ENCODE measurements around the gene SLC37A4.
A peak's percentile ranks its signal among the peaks of the same experiment; 100 is the strongest.
"Not testable (repeated sequence)": the region's sequence is repeated elsewhere in the genome, so short reads cannot be mapped to it uniquely, and the experiment has no call there.

SLC37A4 gene

DNA sequence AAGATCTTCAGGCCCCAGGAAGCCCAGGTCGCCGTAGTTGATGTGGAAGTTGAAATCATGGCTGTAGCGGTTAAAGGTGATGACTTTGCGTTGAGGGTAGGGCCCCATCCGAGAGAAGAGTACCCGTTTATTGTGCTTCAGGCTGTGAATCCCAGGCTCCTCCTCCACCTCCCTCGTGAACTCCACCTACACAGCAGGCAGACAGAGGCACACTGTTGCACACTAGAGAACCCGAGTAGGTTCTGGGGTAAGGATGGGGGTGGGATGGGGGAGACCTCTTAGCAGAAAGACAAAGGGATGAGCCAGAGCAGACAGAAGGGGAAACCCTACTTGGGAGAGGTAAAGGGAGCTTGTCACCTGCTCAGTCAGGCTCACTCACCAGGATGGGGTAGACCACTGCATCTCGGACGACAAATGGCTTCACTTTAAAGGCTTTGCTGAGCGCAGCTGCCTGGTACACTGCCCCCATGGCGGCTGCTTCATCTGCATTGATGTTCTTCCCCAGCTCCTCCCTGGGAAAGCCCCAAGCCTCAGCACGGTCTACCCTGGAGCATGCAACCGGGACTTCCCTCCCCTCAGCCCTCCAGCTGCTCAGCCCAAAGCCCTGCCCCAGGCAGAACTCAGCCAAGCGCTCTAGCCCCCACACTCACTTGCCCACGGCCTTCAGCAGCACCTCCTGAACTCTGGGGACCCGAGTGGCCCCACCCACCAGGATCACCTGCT, 20.9 kb upstream of the SLC37A4 start:
- Mint-ChIP-seq H3K9me3 (no peaks in the 10 kb centered on the region), H3K27me3 (no peaks in the 10 kb centered on the region), H3K27ac (no peak overlapping the region), H3K36me3 (ENCODE audit: low read depth) (peaks cover 79% of the 10 kb centered on the region), H3K4me1 (peaks cover 37% of the 10 kb centered on the region), H3K4me3 (peak overlapping the region; percentile 36)
- no peak for DNase-seq
- peak; percentile 55 for ATAC-seq

GRCh38 chr11:119049081-119049480, 18.4 kb upstream of the SLC37A4 start:
- Mint-ChIP-seq H3K27ac (no peak overlapping the region), H3K4me1 (peaks cover 22% of the 10 kb centered on the region), H3K27me3 (no peaks in the 10 kb centered on the region), H3K4me3 (no peak overlapping the region), H3K9me3 (no peaks in the 10 kb centered on the region), H3K36me3 (ENCODE audit: low read depth) (peaks cover 66% of the 10 kb centered on the region)
- ATAC-seq (no peak), DNase-seq (no peak)

DNA sequence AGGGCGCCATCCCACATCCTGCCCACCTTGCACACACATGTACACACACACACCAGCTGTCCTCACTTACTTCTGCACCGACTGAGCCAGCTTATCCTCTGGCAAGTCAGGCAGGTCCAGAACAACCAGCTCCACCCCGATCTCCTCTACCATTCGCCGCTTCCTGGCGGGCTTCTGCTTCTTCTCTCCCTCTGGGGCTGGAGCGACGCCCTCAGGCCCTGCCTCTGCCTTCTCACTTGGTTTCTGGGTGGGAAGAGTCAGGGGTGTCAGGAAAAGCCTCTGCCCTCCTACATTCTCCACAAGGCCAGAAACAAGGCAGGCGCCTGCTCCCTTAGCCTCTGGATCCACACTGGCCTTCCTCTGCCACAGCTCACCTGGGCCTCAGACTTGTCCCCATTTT, 18.0 kb upstream of the SLC37A4 start:
- peaks cover 22% of the 10 kb centered on the region for H3K4me1 Mint-ChIP-seq
- no peak for ATAC-seq
- H3K4me3 Mint-ChIP-seq = no peak overlapping the region
- H3K27ac Mint-ChIP-seq = no peak overlapping the region
- peaks cover 62% of the 10 kb centered on the region for H3K36me3 Mint-ChIP-seq (ENCODE audit: low read depth)
- no peak for DNase-seq
- H3K9me3 Mint-ChIP-seq = no peaks in the 10 kb centered on the region
- H3K27me3 Mint-ChIP-seq = no peaks in the 10 kb centered on the region

- Mint-ChIP-seq H3K4me3 (no peak overlapping the region), H3K9me3 (no peaks in the 10 kb centered on the region), H3K27me3 (no peaks in the 10 kb centered on the region), H3K36me3 (ENCODE audit: low read depth) (peaks cover 49% of the 10 kb centered on the region), H3K4me1 (peaks cover 15% of the 10 kb centered on the region), H3K27ac (no peak overlapping the region)
- no peak for DNase-seq
- no peak for ATAC-seq
Observed at GRCh38 chr11:119047205-119047604, 16.5 kb upstream of the SLC37A4 start.

- no peaks in the 10 kb centered on the region for H3K27me3 Mint-ChIP-seq
- H3K27ac Mint-ChIP-seq = no peak overlapping the region
- peaks cover 43% of the 10 kb centered on the region for H3K36me3 Mint-ChIP-seq (ENCODE audit: low read depth)
- peaks cover 14% of the 10 kb centered on the region for H3K4me1 Mint-ChIP-seq
- DNase-seq (no peak), ATAC-seq (no peak)
- no peaks in the 10 kb centered on the region for H3K9me3 Mint-ChIP-seq
- no peak overlapping the region for H3K4me3 Mint-ChIP-seq
Observed at GRCh38 chr11:119046489-119046888, 15.8 kb upstream of the SLC37A4 start.

DNA sequence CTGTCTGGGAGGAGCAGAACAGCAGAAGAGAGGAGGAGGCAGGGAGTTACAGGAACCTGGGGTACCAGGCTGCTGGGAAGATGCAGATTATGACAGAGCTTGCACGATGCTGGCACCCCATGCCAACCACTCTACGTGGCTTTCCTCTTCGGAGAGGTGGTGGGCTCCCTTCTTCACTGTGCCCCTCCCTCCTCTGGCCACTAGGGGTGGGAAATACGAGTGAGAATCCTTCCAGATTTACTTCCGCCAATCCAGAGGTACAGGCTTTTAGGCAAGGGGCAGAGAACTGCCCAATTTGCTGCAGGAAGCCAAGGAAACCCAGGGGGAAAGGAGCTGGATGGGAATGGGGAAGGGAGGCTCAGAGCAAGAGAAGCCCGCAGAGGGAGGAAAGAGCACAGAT, 14.0 kb upstream of the SLC37A4 start:
- Mint-ChIP-seq H3K27ac (no peak overlapping the region), H3K4me3 (no peak overlapping the region), H3K4me1 (peaks cover 8% of the 10 kb centered on the region), H3K36me3 (ENCODE audit: low read depth) (peaks cover 30% of the 10 kb centered on the region), H3K9me3 (no peaks in the 10 kb centered on the region), H3K27me3 (no peaks in the 10 kb centered on the region)
- no peak for DNase-seq
- ATAC-seq = no peak

- DNase-seq (no peak), ATAC-seq (no peak)
- Mint-ChIP-seq H3K9me3 (no peaks in the 10 kb centered on the region), H3K27me3 (no peaks in the 10 kb centered on the region), H3K36me3 (ENCODE audit: low read depth) (peaks cover 17% of the 10 kb centered on the region), H3K4me1 (peaks cover 8% of the 10 kb centered on the region), H3K4me3 (no peak overlapping the region), H3K27ac (no peak overlapping the region)
Observed at GRCh38 chr11:119042927-119043326, 12.2 kb upstream of the SLC37A4 start.

GRCh38 chr11:119041821-119042514, 11.3 kb upstream of the SLC37A4 start:
- ATAC-seq (peak; percentile 47), DNase-seq (no peak)
- H3K27ac Mint-ChIP-seq = no peak overlapping the region
- no peaks in the 10 kb centered on the region for H3K27me3 Mint-ChIP-seq
- no peak overlapping the region for H3K4me3 Mint-ChIP-seq
- H3K9me3 Mint-ChIP-seq = no peaks in the 10 kb centered on the region
- peaks cover 9% of the 10 kb centered on the region for H3K36me3 Mint-ChIP-seq (ENCODE audit: low read depth)
- H3K4me1 Mint-ChIP-seq = peaks cover 8% of the 10 kb centered on the region

GRCh38 chr11:119039471-119039870, 8.8 kb upstream of the SLC37A4 start:
- H3K4me3 Mint-ChIP-seq; H3K27me3 Mint-ChIP-seq; DNase-seq; H3K36me3 Mint-ChIP-seq (ENCODE audit: low read depth); ATAC-seq; H3K27ac Mint-ChIP-seq; H3K9me3 Mint-ChIP-seq; H3K4me1 Mint-ChIP-seq: not testable (repeated sequence)

GRCh38 chr11:119038884-119039283, 8.2 kb upstream of the SLC37A4 start:
- ATAC-seq = no peak
- H3K27me3 Mint-ChIP-seq = no peaks in the 10 kb centered on the region
- H3K9me3 Mint-ChIP-seq = no peaks in the 10 kb centered on the region
- H3K27ac Mint-ChIP-seq = no peak overlapping the region
- DNase-seq = no peak
- H3K36me3 Mint-ChIP-seq (ENCODE audit: low read depth) = no peaks in the 10 kb centered on the region
- H3K4me1 Mint-ChIP-seq = peaks cover 8% of the 10 kb centered on the region
- H3K4me3 Mint-ChIP-seq = no peak overlapping the region

DNA sequence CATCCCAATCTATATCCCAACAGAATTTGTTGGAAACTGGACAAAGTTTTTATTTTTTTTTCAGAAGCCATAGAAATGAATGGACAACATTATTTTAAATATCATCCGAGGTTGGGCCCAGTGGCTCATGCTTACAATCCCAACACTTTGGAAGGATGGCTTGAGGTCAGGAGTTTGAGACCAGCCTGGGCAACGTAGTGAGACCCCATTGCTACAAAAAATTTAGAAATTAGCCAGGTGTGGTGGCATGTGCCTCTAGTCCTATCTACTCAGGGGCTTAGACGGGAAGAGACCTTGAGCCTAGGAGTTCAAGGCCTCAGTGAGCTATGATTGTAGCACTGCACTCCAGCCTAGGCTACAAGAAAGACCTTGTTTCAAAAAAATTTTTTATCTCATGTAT, 4.1 kb upstream of the SLC37A4 start:
- DNase-seq (no peak), ATAC-seq (no peak)
- H3K36me3 Mint-ChIP-seq (ENCODE audit: low read depth) = peaks cover under 1% of the 10 kb centered on the region
- no peak overlapping the region for H3K4me3 Mint-ChIP-seq
- H3K4me1 Mint-ChIP-seq = peaks cover 4% of the 10 kb centered on the region
- H3K9me3 Mint-ChIP-seq = no peaks in the 10 kb centered on the region
- no peaks in the 10 kb centered on the region for H3K27me3 Mint-ChIP-seq
- no peak overlapping the region for H3K27ac Mint-ChIP-seq

- ATAC-seq; H3K27ac Mint-ChIP-seq; H3K36me3 Mint-ChIP-seq (ENCODE audit: low read depth); H3K9me3 Mint-ChIP-seq; DNase-seq; H3K27me3 Mint-ChIP-seq; H3K4me3 Mint-ChIP-seq: not testable (repeated sequence)
- H3K4me1 Mint-ChIP-seq = peaks cover 16% of the 10 kb centered on the region
Observed at GRCh38 chr11:119033421-119033820, 2.7 kb upstream of the SLC37A4 start.

GRCh38 chr11:119031912-119032280, 1.2 kb upstream of the SLC37A4 start:
- Mint-ChIP-seq H3K9me3 (no peaks in the 10 kb centered on the region), H3K4me3 (no peak overlapping the region), H3K27ac (no peak overlapping the region)

DNA sequence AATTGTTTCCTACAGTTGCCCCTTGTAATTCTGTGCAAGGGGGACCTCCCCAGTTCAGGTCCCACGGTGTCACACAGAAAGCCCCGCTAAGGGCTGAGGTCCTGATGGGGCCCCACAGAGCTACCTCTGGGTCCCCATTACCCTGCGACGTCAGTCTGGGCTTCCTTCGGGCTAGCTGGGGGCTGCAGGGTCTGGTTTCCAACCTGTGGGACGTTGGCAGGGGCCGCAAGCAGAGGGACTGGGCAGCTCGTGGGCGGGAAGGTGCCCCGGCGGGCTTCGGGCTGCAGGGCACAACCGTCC, 698 bp downstream of the SLC37A4 start:
- Mint-ChIP-seq H3K9me3 (no peaks in the 10 kb centered on the region), H3K4me1 (peaks cover 17% of the 10 kb centered on the region), H3K4me3 (peak overlapping the region; percentile 84), H3K36me3 (ENCODE audit: low read depth) (peaks cover 11% of the 10 kb centered on the region), H3K27me3 (no peaks in the 10 kb centered on the region), H3K27ac (peak overlapping the region; percentile 78)
- ATAC-seq = peak; percentile 42
- DNase-seq = no peak

More at GRCh38 chr11:119031912-119032280, 1.2 kb upstream of the SLC37A4 start:
- H3K36me3 Mint-ChIP-seq (ENCODE audit: low read depth) = peaks cover 7% of the 10 kb centered on the region
- peaks cover 16% of the 10 kb centered on the region for H3K4me1 Mint-ChIP-seq
- H3K27me3 Mint-ChIP-seq = no peaks in the 10 kb centered on the region
- DNase-seq (no peak), ATAC-seq (no peak)

DNA sequence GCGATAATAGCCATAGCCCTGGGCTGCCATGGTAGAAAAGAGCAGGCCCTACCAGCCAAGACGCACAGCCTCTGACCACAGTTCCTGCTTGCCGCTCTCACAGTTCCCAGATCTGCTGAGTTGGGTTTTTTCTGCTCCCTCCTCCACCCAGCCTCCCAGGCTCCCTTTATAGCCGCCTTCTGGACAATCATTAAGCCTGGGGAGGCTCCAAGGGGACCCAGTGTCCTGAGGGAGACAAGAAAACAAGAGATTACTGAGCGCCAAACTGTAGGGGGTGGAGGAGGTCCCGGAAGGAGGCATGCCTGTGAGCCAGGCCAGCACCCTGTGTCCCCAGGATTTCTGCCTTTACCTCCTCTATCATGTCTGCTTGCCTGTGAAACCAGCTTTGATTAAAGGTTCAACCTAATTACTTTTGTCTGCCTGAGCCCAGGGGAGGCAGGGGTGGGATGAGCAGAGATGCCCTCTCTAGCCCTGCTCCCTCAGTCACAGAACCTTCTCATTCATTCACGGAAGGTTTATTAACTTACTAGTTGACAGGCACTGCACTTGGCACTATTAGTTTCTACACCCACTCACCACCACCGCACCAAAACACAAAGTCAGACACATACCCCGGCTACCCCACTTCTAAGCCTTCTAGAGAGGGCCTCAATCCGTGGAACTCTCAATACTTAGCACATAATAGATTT, 1.2 kb downstream of the SLC37A4 start:
- H3K4me3 Mint-ChIP-seq = peak overlapping the region; percentile 84
- peaks cover 12% of the 10 kb centered on the region for H3K36me3 Mint-ChIP-seq (ENCODE audit: low read depth)
- peak; percentile 47 for ATAC-seq
- peak overlapping the region; percentile 78 for H3K27ac Mint-ChIP-seq
- peak; percentile 43 for DNase-seq
- peaks cover 21% of the 10 kb centered on the region for H3K4me1 Mint-ChIP-seq
- no peaks in the 10 kb centered on the region for H3K9me3 Mint-ChIP-seq
- H3K27me3 Mint-ChIP-seq = no peaks in the 10 kb centered on the region

Data from activated naive CD8-positive, alpha-beta T cell treated with anti-CD3 and anti-CD28 coated beads, Interleukin-2, amount 50 U/mL, for 24 hours (primary cell).